HG03342 (cell line): ENCODE data around the gene RHCG.

Experiments used
- ATAC-seq: cut with Tn5 transposase; IDR thresholded peaks from one replicate; pipeline ENCODE4 v1.9.1; 2021; ENCODE audit warnings: mild to moderate bottlenecking, moderate library complexity; ENCODE audit not compliant: unreplicated experiment

RHCG gene

DNA sequence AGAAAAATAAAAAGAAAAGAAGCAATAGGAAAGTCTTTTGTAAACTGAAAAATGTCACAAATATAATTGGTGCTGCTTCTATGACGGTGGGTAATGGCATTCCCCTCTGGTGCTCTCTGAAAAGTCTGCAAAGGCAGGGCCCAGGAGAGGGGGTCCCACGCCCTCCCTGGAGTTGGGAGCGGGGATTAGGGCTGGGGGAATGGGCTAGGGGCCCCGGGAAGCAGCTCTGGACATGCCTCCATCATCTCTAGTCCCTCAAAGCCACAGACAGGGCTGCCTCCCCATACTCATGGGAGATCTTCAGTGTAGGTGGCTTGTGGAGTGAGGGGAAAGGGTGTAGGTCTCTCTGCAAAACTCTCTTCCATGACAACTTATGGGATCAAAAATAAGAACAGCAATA lies 7.8 kb upstream of the RHCG start:
- no peak for ATAC-seq

DNA sequence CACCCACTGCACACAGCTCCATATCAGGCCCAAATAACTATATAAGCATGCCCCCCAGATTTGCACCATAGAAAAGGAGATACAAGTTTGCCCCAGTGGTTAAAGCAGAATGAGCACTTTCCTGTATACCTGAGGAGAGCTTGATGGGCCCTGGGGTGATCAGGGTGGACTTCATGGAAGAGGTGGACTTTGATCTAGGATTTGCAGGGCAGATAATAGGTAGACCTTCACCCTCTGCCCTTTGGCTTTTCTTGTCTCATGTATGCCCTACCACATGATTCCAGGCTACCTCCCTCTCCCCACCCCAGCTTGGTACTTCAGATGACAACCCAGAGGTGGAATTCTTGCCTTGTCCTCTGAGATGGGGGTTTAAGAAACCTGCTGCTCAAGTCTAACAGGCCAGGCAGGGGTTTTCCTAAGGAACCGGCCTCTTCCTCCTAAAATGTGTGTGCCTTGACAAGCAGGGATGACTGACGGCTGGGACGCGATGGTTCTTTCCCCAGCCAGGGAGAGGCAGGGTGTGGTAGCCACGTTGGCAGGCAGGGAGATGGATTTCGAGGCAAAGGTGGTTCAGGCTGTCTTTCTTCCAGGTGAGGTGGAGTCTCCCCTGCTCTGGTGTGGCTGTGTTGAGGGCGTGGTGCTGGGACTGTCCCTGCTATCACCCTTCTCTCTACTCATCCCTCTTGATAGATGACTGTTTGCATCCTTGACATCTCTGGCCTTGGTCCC lies 6.6 kb upstream of the RHCG start:
- no peak for ATAC-seq

- no peak for ATAC-seq
These were observed 5.3 kb upstream of the RHCG start for GRCh38 chr15:89501646-89502045.

GRCh38 chr15:89500397-89501270 lies 4.3 kb upstream of the RHCG start:
- ATAC-seq: no peak

DNA sequence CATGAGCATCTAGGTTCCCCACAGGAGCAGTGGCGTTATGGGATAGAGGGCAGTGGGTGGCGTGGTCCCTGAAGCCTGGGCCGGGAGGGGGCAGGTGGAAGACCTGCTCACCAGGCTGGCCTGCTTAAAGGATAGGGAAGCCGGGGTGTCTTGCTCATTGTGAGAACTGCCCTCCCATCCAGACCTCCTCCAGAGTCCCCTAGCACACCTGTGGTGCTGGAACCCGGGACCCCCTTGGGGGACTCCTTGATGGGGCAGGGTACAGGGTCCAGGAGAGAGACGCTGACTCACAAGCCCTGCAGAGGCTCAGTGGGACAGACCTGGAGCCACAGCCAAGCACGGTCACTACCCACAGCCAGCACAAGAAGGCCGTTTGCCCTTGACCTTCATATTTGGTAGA lies 2.8 kb upstream of the RHCG start:
- no peak for ATAC-seq

DNA sequence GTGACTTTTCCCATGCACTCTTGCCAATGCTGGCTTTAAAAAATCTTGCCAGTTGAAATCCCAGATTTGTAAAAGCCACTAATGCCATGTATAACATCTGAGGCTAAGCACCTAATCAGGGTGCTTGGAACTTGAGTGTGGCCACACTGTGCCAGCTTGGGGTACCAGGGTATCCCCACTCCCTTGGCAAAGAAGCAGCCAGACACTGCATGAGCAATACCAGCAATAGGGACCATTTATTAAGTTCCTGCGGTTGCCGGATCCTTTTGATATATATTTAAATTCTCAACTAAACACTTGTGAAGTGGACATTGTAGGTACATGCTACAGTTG lies 2.2 kb upstream of the RHCG start:
- no peak for ATAC-seq

DNA sequence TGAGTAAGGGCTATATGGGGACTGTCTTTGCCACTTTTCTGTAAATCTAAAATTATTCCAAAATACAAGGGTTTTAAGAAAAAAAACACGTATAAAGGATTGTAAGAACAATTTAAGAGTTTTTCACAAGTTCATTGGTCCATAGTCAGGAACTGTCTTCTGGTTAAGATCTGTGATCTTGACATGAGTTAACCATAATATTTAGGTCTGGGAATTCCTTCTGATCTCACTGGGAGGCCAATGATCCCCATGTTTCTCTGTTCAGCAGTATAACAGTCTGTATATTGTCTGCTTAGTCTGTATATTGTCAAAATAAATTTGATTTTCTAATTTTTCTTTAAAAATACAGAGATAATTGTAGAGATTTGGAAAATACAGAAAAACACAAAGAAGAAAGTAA lies 848 bp upstream of the RHCG start:
- no peak for ATAC-seq

DNA sequence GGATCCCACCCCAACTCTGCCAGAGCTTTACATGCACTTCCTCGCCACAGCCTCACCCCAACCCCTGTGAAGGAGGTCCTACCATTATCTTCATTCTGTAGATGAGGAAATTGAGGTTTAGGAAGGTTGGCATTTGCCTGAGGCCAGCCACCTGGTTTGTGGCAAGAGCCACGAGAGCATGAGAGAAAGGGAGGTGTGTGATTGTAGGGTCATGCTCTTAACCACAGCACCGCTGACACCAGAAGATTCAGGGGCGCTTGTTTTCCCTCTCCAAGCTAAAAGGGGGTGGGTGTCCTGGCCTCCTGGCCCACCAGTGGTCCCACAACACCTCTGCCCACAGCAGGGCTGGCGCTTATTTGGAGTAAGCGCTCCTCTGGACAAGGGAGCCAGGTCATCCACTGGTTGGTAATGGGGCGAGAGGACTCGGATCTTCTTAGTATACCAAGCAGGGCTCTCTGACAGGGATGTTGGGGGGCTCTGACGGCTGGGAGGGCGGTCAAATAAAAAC lies 691 bp downstream of the RHCG start:
- ATAC-seq: no peak

- no peak for ATAC-seq
These were observed 1.3 kb downstream of the RHCG start for GRCh38 chr15:89494941-89495637.

DNA sequence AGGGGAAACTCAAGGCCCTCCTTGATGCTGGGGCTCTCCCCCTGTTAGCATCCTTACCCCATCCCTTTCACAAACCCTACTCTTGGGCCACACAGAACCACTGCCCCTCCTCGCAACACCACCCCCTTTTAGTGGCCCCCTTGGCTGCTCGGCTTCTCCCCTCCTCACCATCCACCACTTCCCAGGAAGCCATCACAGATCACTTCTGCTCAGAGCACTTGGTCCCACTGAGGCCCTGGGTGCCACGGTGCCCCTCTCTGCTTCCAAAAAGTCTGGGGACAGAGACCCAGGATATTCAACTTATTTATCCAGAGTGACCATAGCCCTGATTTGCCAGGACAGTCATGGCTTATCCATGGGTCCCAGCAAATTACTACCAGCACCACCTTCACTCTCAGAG lies 2.4 kb downstream of the RHCG start:
- ATAC-seq: no peak

DNA sequence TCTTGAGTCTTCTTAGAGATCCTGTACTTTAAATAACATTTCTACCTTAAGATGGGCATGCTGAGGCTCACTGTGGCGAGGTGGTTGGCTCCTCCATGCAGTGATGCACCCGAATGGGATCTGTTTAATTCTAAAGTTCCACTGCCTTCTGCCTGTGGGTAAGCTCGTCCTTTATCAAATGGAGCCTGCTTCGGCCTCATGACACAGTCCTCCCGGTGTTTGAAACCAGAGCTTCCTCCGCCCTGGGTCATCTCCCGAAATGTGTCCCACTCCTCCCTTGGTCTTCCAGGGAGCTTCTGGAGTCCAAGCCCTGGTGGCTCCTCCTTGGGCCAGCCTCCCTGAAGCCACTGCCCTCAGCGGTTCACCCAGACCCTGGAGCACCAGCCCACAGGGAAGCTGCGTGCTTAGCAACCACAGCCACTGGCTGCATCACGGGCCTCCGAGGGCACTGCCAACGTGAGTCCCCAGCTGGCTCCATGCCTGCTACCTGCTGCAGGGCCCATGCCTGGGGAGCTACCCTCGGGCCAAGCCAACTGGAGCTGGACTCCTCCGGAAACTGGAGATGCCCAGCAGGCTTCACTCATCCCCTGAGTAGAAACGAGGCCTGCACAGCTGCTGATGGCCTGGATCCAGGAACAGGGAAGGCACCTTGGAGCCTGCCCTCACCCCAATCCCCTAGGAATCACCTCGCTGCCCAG lies 3.3 kb downstream of the RHCG start:
- ATAC-seq: no peak

DNA sequence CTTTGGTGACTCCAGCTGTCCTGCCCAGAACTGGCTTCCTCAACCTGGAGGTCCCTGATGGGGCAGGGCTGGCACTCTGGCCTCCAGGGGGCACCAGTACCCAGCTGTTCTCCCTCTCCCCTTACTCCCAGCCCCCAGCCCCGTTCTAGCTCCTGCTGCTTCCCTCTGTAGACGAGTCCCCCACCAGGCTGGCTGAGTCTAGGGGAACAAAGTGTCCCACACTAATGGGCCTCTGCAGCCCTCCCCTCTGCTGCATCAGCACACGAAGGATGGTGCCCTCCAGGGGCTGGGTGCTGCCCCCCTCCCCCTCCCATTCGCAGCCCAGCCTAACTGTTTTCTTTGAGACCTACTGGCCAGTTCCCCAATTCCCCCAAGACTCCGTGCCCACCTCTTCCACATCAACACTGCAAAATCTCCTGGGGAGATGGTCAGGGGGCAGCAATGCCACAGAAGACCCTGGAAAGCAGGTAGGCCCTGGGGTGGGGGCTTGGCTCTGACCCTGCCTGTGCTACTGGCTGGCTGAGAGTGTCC lies 4.2 kb downstream of the RHCG start:
- ATAC-seq: no peak

DNA sequence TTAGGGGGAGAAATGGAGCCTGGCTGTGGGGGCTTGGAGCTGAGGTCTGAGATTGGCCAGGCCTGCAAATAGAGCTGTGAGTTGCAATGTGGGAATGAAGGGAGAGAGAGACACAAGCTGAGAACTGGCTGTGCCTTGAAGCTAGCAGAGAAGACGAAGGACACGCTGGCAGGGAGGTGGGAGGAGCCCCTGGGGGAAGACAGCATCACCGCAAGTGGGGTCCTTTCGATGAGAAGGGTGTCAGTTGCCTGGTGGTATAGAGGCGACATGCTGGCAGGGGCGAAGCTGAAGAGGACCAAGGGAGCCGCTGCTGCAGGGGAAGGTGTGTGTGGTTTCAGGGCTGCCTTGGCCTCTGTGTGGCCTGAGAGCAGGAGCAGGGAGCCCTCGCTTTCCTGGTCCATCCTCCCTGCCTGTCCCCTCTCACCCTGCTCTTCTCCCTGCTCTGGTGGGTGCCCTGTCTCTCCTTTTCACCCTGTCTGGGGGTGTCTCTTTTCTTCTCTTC lies 5.5 kb downstream of the RHCG start:
- ATAC-seq: no peak

DNA sequence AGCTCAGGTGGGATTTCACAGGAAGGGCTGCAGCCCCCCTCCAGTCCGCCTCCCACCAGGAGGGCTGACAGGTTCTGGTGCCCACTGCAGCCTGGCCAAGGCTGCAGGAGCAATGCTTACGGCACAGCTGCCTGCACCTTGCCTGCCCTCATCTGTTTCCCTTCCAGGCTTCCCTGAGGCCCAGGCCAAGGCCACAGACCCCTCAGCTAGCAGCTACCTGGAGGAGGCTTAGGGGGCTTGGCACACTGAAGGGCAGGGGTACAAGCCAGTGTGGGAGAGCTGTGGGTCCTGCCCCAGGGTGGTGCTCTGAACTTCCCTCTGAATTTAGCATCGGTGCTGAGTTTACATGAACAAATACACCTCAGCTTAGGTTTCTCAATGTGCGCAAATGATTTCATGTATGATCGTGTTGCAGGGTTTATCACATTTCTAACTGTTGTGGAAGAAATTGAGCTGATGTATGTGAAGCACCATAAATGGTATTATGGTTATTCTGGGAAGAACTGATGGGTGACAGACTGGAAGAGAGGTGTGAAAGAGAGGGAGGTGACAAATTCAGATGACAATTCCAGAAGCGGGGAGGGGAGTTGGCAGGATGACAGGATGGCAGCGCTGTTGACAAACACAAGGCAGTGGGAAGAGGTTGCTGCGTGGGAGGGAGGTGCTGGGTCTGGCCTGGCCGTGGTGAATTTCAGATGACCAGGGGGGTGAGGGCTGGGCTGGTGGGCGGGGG lies 6.1 kb downstream of the RHCG start:
- ATAC-seq: no peak

GRCh38 chr15:89489376-89489775 lies 7.0 kb downstream of the RHCG start:
- ATAC-seq: no peak

DNA sequence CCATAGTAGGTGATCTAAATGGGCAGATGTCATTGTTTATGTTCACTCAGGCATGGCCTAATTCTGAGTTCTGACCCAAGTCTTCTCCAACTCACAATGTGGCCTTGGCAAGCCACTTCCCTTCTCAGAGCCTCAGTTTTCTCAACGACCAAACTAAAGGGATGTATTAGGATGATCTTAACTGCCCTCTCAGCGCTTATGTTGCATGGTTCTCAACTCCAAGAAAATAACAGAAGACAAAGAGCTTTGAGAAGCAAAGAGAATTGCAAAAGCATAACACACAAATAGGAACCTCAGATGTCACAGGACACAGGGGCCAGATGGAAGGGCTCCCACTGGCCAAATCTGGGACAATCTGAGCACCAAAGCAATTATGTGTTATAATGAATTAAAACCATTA lies 8.6 kb downstream of the RHCG start:
- no peak for ATAC-seq

- ATAC-seq: no peak
These were observed 9.7 kb downstream of the RHCG start for GRCh38 chr15:89486726-89487050.

DNA sequence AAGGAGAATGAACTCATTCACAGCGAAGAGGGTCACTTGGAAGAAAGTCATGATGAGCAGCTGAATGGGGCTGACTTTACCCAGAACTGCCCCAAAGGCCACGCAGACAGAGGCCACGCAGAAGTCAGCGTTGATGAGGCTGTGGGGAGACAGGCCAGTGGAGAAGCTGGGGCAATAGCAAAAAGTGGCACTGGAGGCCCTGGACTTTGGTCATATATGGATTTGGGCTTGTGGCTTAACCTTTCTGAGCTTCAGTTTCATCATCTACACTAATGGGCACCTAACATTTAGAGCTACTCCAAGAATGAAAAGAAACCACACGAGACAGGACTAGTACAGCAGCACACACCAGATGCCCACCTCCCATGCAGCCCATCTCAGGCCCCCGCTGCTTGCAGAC lies 13.3 kb downstream of the RHCG start:
- ATAC-seq: no peak

GRCh38 chr15:89482139-89482538 lies 14.2 kb downstream of the RHCG start:
- ATAC-seq: no peak

- ATAC-seq: no peak
These were observed 15.9 kb downstream of the RHCG start for GRCh38 chr15:89480505-89480904.
